Neuron (in vitro differentiated cells): ENCODE data around the gene EEF2K.
A peak's percentile ranks its signal among the peaks of the same experiment; 100 is the strongest.
"Not testable (repeated sequence)": the region's sequence is repeated elsewhere in the genome, so short reads cannot be mapped to it uniquely, and the experiment has no call there.

Experiments
- H2AFZ ChIP-seq: one replicate; pipeline ENCODE4 v1.6.1; 2013; ENCODE audit warnings: low read depth, mild to moderate bottlenecking, inconsistent platforms, low read length, moderate library complexity
- H3K27me3 ChIP-seq: one replicate; pipeline ENCODE4 v1.6.1; 2013; ENCODE audit warnings: low read length; ENCODE audit not compliant: insufficient read depth
- H3K36me3 ChIP-seq: one replicate; pipeline ENCODE4 v1.6.1; 2013; ENCODE audit warnings: low read length; ENCODE audit not compliant: insufficient read depth
- H3K4me1 ChIP-seq: one replicate; pipeline ENCODE4 v1.6.1; 2013; ENCODE audit warnings: low read length; ENCODE audit not compliant: insufficient read depth
- H3K4me3 ChIP-seq: 2 replicates; pipeline ENCODE4 v1.5.1; 2013; ENCODE audit warnings: mild to moderate bottlenecking, low read length, moderate library complexity
- H3K9me3 ChIP-seq: one replicate; pipeline ENCODE4 v1.6.1; 2013; ENCODE audit warnings: low read length

Gene EEF2K

DNA sequence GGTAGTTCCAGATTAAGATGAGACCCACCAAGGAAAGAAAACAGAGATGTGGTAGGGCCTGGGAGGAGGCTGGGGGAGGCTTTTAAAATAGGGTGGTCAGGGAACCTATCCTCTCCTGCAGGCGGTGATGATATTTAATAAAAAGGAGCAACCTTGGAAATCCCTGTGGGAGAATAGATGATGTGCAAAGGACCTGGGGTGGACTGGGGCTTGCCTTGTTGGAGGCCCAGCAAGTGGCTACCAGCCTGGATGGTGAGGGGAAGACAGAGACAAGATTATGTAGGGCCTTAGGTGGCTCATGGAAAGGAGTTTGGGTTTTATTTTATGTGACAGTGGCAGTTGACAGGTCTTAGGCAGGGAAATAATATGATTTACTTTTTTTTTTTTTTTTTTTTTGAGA lies 93.0 kb downstream of the EEF2K start:
- no peaks in the 10 kb centered on the region for H3K27me3 ChIP-seq
- peak overlapping the region; percentile 76 for H3K4me3 ChIP-seq
- H3K36me3 ChIP-seq = peaks cover 14% of the 10 kb centered on the region
- H3K9me3 ChIP-seq = no peaks in the 10 kb centered on the region
- H3K4me1 ChIP-seq = no peaks in the 10 kb centered on the region
- H2AFZ ChIP-seq = no peak overlapping the region

- no peak overlapping the region for H3K4me3 ChIP-seq
- H3K9me3 ChIP-seq = no peaks in the 10 kb centered on the region
- H3K36me3 ChIP-seq = peaks cover 27% of the 10 kb centered on the region
- no peaks in the 10 kb centered on the region for H3K27me3 ChIP-seq
- no peaks in the 10 kb centered on the region for H3K4me1 ChIP-seq
- no peak overlapping the region for H2AFZ ChIP-seq
Observed at GRCh38 chr16:22300427-22301071, 94.5 kb downstream of the EEF2K start.

DNA sequence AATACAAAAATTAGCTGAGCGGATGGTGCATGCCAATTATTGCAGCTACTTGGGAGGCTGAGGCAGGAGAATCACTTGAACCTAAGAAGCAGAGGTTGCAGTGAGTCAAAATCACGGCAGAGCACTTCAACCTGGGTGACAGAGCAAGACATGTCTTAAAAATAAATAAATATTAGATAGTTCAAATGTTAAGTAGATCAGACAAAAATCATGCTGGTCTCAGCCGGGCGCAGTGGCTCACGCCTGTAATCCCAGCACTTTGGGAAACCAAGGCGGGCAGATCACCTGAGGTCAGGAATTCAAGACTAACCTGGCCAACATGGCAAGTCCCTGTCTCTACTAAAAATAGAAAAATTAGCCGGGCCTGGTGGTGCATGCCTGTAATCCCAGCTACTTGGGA lies 95.3 kb downstream of the EEF2K start:
- peaks cover 34% of the 10 kb centered on the region for H3K36me3 ChIP-seq
- H3K9me3 ChIP-seq, H3K27me3 ChIP-seq, H3K4me1 ChIP-seq, H2AFZ ChIP-seq, H3K4me3 ChIP-seq: not testable (repeated sequence)

- Histone ChIP-seq H3K9me3 (no peaks in the 10 kb centered on the region), H3K36me3 (peaks cover 46% of the 10 kb centered on the region), H3K4me3 (no peak overlapping the region), H2AFZ (no peak overlapping the region), H3K27me3 (no peaks in the 10 kb centered on the region), H3K4me1 (no peaks in the 10 kb centered on the region)
Observed at GRCh38 chr16:22302776-22303363, 96.8 kb downstream of the EEF2K start.

GRCh38 chr16:22304411-22304810 lies 98.3 kb downstream of the EEF2K start:
- Histone ChIP-seq H3K4me1 (no peaks in the 10 kb centered on the region), H3K36me3 (peaks cover 58% of the 10 kb centered on the region)

DNA sequence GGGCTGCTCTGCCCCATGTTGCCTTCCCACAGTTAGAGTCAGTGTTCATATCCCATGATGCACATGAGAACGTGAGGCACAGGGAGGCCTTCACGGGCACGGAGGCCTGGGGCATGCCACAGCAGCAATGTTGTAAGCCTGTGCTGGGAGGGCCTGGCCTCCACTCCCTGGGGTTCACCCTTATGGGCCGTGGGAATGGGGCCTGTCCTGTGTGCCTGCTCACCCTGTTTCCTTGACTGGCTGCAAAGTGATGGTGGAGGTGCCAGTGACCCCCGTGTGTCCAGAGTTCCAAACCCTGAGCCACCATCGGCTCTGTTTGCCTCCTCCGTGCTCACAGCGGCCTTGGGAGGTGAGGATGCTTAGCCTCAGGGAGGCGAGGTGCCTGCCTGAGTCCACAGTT lies 100.7 kb downstream of the EEF2K start:
- Histone ChIP-seq H3K36me3 (peaks cover 67% of the 10 kb centered on the region), H2AFZ (no peak overlapping the region), H3K4me3 (no peak overlapping the region), H3K27me3 (no peaks in the 10 kb centered on the region), H3K4me1 (no peaks in the 10 kb centered on the region), H3K9me3 (no peaks in the 10 kb centered on the region)

More at GRCh38 chr16:22304411-22304810, 98.3 kb downstream of the EEF2K start:
- no peak overlapping the region for H2AFZ ChIP-seq
- no peaks in the 10 kb centered on the region for H3K27me3 ChIP-seq
- H3K4me3 ChIP-seq = no peak overlapping the region
- H3K9me3 ChIP-seq = no peaks in the 10 kb centered on the region

DNA sequence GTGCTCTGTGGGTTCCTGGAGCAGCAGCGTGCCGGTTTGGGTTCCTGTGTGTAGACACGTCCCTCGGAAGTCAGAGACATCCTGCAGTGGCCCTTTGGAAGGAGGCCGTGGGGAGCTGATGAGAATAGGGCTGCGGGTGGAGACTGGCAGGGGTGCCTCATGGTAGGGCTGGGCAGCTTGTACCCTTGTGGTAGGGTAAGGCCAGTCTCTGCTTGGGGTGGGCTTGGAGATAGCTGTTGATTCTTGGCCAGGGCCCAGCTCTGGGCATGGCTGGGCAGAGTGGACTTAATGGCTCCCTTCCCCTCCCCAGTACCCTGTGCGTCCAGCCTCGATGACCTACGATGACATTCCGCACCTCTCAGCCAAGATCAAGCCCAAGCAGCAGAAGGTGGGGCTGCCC lies 101.8 kb downstream of the EEF2K start:
- Histone ChIP-seq H3K36me3 (peaks cover 62% of the 10 kb centered on the region), H3K27me3 (no peaks in the 10 kb centered on the region), H2AFZ (no peak overlapping the region), H3K4me1 (no peaks in the 10 kb centered on the region), H3K9me3 (no peaks in the 10 kb centered on the region), H3K4me3 (no peak overlapping the region)

DNA sequence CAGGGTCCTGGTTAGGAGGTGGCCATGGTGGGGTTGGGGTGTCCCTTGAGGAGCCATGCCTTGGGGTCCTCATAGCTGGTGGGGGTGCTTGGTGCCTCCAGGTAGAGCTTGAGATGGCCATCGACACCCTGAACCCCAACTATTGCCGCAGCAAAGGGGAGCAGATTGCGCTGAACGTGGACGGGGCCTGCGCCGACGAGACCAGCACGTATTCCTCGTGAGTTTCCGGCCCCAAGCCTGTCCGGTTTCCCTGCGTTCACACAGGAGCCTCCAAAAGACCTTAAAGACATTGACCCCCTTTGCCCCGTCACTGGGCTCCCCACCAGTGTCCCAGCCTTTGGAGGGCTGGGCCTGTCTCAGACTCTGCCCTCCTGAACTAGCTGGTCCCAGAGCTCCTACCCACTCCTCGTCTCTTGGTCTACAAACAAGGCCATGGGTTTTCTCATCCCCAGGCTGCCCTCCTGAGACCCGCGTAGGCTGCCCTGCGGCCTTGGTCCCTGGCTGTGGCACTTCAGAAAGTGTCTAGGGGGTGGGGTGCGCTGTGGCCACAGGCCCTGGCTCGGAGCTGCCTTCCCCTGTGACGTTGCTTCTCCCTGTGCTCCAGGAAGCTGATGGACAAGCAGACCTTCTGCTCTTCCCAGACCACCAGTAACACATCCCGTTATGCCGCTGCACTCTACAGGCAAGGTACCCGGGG lies 102.9 kb downstream of the EEF2K start:
- peaks cover 67% of the 10 kb centered on the region for H3K36me3 ChIP-seq
- H3K4me1 ChIP-seq = no peaks in the 10 kb centered on the region
- H2AFZ ChIP-seq = no peak overlapping the region
- H3K9me3 ChIP-seq = no peaks in the 10 kb centered on the region
- no peaks in the 10 kb centered on the region for H3K27me3 ChIP-seq
- no peak overlapping the region for H3K4me3 ChIP-seq

- Histone ChIP-seq H3K9me3 (no peaks in the 10 kb centered on the region), H3K36me3 (peaks cover 67% of the 10 kb centered on the region), H2AFZ (no peak overlapping the region), H3K4me1 (no peaks in the 10 kb centered on the region), H3K27me3 (no peaks in the 10 kb centered on the region), H3K4me3 (no peak overlapping the region)
Observed at GRCh38 chr16:22311520-22311919, 105.4 kb downstream of the EEF2K start.

DNA sequence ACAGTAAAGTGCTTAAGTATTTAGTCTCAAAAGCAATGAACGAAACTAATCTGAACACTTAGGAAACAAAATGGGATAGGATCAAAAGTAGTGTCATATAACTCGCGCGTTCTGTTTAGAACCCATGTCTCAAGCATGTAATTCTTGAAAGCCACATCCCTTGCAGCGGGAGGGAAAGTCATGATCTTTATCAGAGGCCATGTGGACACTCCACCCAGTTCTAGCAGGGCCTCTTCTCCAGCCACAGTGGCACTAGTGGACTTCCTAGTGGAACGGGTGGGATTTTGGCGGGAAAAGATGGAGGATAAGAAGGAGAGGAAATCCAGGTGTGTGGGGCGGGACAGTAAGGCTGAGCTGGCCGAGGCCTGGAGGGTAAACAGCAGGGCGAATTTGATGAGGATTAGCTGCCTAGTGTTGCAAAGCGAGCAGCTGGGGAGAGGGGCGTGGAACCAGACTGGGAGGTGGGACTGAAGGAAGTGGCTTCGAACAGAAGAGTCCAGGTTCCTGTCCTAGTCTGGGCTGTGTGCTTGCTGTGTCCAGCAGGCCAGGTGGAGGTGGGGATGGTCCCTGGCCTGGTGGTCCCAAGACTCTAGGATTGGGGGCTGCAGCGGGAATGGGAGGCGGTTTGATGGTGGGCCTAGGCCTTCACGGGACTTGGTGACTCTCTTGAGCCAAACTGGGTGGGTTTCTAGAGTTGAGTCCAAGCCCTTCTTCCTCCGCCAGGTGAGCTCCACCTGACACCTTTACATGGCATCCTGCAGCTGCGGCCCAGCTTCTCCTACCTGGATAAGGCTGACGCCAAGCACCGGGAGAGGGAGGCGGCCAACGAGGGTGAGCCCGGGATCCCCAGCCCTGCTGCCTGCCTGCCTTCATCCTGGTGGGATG lies 107.1 kb downstream of the EEF2K start:
- no peaks in the 10 kb centered on the region for H3K4me1 ChIP-seq
- peaks cover 63% of the 10 kb centered on the region for H3K36me3 ChIP-seq
- no peaks in the 10 kb centered on the region for H3K27me3 ChIP-seq
- H2AFZ ChIP-seq = no peak overlapping the region
- no peak overlapping the region for H3K4me3 ChIP-seq
- H3K9me3 ChIP-seq = no peaks in the 10 kb centered on the region

- H3K4me3 ChIP-seq = no peak overlapping the region
- no peak overlapping the region for H2AFZ ChIP-seq
- no peaks in the 10 kb centered on the region for H3K27me3 ChIP-seq
- no peaks in the 10 kb centered on the region for H3K4me1 ChIP-seq
- H3K9me3 ChIP-seq = no peaks in the 10 kb centered on the region
- peaks cover 61% of the 10 kb centered on the region for H3K36me3 ChIP-seq
Observed at GRCh38 chr16:22313876-22314470, 107.9 kb downstream of the EEF2K start.

DNA sequence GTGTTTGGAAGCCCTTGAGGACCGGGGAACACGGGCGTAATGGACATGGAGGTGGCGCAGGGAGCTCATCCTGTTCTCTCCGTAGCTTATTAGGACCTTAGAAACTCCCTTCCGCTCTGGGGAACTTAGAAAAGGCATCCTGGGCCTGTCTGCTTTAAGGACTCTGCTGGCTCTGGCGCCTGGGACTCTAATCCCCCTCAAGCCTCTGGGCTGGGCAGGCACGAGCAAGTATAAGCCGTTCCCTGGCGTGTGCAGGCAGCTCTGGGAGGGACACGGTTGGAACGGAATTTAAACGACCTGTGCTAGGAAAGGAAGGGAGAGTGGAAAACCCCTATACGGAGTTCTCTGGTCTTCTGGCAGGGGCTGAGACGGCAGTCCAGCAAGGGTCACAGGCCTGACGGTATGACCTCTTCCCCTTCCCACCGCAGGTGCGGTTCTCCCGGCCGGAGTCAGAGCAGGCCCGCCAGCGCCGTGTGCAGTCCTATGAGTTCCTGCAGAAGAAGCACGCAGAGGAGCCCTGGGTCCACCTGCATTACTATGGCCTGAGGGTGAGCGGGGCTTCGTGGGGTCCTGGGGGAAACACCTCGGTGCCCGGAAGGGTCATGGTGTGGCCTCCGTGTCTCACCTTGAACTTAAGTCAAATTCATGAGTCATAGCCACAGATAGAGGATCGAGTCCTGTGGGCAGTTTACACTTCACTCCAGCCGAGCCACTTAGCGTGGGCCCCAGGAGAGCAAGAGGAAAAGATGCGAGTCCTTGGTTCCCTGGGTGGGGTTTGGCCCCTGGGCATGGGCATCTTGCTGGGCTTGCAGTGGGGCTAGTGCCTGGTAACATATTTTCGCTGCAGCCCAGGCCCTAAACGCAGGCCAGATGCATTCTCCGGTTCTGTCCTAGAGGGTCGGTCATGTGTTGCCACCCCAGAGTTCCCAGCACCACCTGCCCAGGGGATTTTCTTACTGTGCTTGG lies 108.9 kb downstream of the EEF2K start:
- H3K36me3 ChIP-seq = peaks cover 52% of the 10 kb centered on the region
- H3K27me3 ChIP-seq = no peaks in the 10 kb centered on the region
- no peaks in the 10 kb centered on the region for H3K9me3 ChIP-seq
- H3K4me1 ChIP-seq = no peaks in the 10 kb centered on the region
- H3K4me3 ChIP-seq = no peak overlapping the region
- no peak overlapping the region for H2AFZ ChIP-seq
